ENCODE measurements around the gene ECE1.

GRCh38 chr1:21334214-21335087, 44.2 kb upstream of the ECE1 start:
- peak; percentile 43 for TF ChIP-seq POLR2A (IDR thresholded peaks at IDR 0.05; ENCODE audit: low read depth, low read length)
- TF ChIP-seq CTCF (IDR thresholded peaks at IDR 0.05; ENCODE audit: extremely low read depth in 1 of 2, insufficient read depth in 1 of 2, low read depth in 1 of 2, low read length in 2 of 2): peak; percentile 82 to 89
- peak; percentile 71 for TF ChIP-seq POLR2AphosphoS5 (IDR thresholded peaks at IDR 0.05; ENCODE audit: insufficient read depth, low read depth, low read length)
- no peak for TF ChIP-seq EZH2 (IDR thresholded peaks at IDR 0.05; ENCODE audit: borderline replicate concordance, low read depth, low read length, severe bottlenecking)
- TF ChIP-seq MAX (IDR thresholded peaks at IDR 0.05; ENCODE audit: insufficient read depth, insufficient read length): no peak
